ENCODE data around the gene MYCL. TPM values are rescaled to one million over a fixed set of nuclear protein-coding genes. Genes with fewer than 3 reads are reported as not detected.

Gene MYCL
- total RNA-seq, 1 experiment from 2014 or later = 18.4 TPM

DNA sequence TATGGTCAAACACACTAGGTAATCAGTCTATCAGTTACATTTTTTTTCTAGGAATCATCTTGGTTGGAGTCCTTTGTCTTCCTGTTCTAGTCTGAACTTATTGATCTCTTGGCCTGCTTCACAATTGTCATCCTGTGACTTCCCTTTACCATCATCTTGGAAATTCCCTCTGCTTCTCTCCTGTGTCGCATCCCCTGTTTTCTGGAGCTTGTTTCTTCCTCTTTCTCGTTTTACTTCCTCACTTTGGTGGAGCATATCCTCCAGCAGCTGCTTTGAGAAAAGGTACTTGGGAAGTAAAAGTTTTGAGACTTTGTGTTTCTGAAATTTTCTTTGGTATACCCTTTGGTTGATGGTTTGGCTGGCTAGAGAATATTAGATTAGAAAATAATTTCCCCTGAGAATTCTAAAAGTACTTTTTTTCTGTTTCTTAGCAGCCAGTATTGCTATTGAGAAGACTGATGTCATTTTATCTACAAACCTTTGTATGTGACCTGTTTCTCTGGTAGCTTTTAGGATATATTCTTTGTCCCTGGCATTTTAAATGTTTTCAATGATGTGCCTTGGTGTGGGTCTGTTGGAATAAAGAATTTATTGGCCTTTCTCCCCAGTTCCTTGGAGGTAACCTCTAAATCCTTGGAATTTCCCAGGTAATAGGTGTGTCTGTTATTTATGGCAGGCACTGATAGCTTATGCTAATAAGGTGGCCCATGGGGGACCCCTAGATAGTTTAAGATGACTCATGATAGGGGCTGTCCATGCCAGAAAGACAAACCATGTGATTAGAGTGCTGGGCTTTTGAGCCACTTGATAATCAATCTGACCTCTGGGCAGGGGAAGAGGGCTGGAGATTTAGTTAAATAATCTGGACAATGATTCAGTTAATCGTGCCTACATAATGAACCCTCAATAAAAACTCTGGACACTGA is 6.1 kb upstream of the MYCL start:
- Histone ChIP-seq H4K91ac (ENCODE audit: insufficient read length, low read depth, low read length) (no peak overlapping the region), H2BK120ac (ENCODE audit: low read depth, low read length, poor library complexity, severe bottlenecking) (no peak overlapping the region), H3K27me3 (ENCODE audit: insufficient read depth, low read length) (peaks cover 4% of the 10 kb centered on the region; the same call in 1 of the 2 replicates), H3K79me2 (ENCODE audit: insufficient read depth, low read length) (no peaks in the 10 kb centered on the region), H3K9ac (ENCODE audit: extremely low read depth, insufficient read length, low read length) (no peak overlapping the region), H3K27ac (ENCODE audit: insufficient read length, low read depth, low read length) (no peak overlapping the region), H3K23me2 (ENCODE audit: insufficient read length, low read depth, low read length, poor library complexity, severe bottlenecking) (no peaks in the 10 kb centered on the region), H2BK15ac (ENCODE audit: low read depth, low read length) (no peak overlapping the region), H2BK12ac (ENCODE audit: insufficient read length, low read depth, low read length) (no peak overlapping the region), H3K14ac (ENCODE audit: insufficient read depth, low read length) (no peak overlapping the region), H4K20me1 (ENCODE audit: control insufficient read depth, insufficient read depth, insufficient read length) (no peaks in the 10 kb centered on the region), H3T11ph (ENCODE audit: low read length) (no peak overlapping the region), H4K5ac (ENCODE audit: insufficient read length, low read depth, low read length) (no peak overlapping the region), H2AK5ac (ENCODE audit: insufficient read length, low read length) (no peak overlapping the region), H4K8ac (replicated peaks; ENCODE audit: insufficient read length, low read depth, low read length) (no peak overlapping the region), H2BK5ac (ENCODE audit: insufficient read length, low read length) (no peak overlapping the region), H3K4ac (ENCODE audit: low read depth, low read length) (no peak overlapping the region), H3K56ac (ENCODE audit: insufficient read length, low read depth, low read length) (no peak overlapping the region), H2BK20ac (ENCODE audit: low read depth, low read length, poor library complexity, severe bottlenecking) (no peak overlapping the region), H3K4me2 (ENCODE audit: insufficient read depth, insufficient read length, low read length) (no peak overlapping the region), H3K4me1 (ENCODE audit: insufficient read depth, low read length) (no peaks in the 10 kb centered on the region), H2AFZ (ENCODE audit: low read length) (no peak overlapping the region), H3K23ac (ENCODE audit: insufficient read length, low read depth, low read length) (no peak overlapping the region), H3K9me3 (ENCODE audit: control insufficient read depth, low read depth, low read length) (no peaks in the 10 kb centered on the region), H3K79me1 (ENCODE audit: insufficient read depth, low read depth, low read length, poor library complexity, severe bottlenecking) (no peaks in the 10 kb centered on the region), H3K18ac (ENCODE audit: insufficient read length, low read depth, low read length) (no peak overlapping the region)
- H3K4me3 Mint-ChIP-seq = no peak overlapping the region
- H3K27me3 Mint-ChIP-seq (ENCODE audit: low read depth) = peaks cover 30% of the 10 kb centered on the region
- TF ChIP-seq, protein P1, sequence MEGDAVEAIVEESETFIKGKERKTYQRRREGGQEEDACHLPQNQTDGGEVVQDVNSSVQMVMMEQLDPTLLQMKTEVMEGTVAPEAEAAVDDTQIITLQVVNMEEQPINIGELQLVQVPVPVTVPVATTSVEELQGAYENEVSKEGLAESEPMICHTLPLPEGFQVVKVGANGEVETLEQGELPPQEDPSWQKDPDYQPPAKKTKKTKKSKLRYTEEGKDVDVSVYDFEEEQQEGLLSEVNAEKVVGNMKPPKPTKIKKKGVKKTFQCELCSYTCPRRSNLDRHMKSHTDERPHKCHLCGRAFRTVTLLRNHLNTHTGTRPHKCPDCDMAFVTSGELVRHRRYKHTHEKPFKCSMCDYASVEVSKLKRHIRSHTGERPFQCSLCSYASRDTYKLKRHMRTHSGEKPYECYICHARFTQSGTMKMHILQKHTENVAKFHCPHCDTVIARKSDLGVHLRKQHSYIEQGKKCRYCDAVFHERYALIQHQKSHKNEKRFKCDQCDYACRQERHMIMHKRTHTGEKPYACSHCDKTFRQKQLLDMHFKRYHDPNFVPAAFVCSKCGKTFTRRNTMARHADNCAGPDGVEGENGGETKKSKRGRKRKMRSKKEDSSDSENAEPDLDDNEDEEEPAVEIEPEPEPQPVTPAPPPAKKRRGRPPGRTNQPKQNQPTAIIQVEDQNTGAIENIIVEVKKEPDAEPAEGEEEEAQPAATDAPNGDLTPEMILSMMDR (conservative IDR thresholded peaks at IDR 0.05) = no peak
- peaks cover 0 to 5% of the 10 kb centered on the region in 2 experiments; a peak in 1 of 4 replicates for H3K4me1 Mint-ChIP-seq
- H3K9me3 Mint-ChIP-seq = peaks cover 28% of the 10 kb centered on the region in 2 experiments
- peaks cover 6 to 17% (median 9%) of the 10 kb centered on the region in 3 experiments; a peak in 6 of 7 replicates for H3K36me3 Mint-ChIP-seq (ENCODE audit: insufficient read depth in 1 of 3, low read depth in 3 of 3)
- H3K27ac Mint-ChIP-seq = no peak overlapping the region
- WGBS (ENCODE audit: extremely low coverage, insufficient read length, low lambda C conversion rate) = no CpG with 5 or more reads among the region's 3 CpGs
- no peak for DNase-seq
